Measurements from ENCODE around the gene PPM1L.

DNA sequence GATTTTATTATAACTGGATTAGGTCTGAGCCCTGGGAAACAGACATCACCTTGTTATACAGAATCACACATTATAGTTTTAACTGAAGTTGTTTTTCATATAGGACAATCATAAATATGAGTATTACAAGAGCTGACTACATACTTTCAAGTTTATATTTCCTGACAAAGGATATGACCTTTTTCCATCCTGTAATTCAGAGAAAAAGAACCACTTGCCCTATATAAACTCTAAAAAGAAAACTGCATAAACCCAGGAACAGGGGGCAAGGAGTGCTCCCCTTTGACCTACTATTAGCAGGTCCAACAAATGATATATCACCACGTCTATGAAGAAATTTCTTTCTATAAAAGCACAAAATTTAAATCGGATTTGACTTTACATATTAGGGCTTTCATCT, 328.2 kb downstream of the PPM1L start:
- TF ChIP-seq, protein P1, sequence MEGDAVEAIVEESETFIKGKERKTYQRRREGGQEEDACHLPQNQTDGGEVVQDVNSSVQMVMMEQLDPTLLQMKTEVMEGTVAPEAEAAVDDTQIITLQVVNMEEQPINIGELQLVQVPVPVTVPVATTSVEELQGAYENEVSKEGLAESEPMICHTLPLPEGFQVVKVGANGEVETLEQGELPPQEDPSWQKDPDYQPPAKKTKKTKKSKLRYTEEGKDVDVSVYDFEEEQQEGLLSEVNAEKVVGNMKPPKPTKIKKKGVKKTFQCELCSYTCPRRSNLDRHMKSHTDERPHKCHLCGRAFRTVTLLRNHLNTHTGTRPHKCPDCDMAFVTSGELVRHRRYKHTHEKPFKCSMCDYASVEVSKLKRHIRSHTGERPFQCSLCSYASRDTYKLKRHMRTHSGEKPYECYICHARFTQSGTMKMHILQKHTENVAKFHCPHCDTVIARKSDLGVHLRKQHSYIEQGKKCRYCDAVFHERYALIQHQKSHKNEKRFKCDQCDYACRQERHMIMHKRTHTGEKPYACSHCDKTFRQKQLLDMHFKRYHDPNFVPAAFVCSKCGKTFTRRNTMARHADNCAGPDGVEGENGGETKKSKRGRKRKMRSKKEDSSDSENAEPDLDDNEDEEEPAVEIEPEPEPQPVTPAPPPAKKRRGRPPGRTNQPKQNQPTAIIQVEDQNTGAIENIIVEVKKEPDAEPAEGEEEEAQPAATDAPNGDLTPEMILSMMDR (IDR thresholded peaks at IDR 0.05; ENCODE audit: low read depth, low read length): no peak
- TF ChIP-seq EZH2phosphoT487 (IDR thresholded peaks at IDR 0.05; ENCODE audit: low read depth): no peak
